Pancreas (tissue), 10 donors: ENCODE results near the gene NT5C. TPM values are rescaled to one million over a fixed set of nuclear protein-coding genes. Genes with fewer than 3 reads are reported as not detected.

Experiments
- ATAC-seq, 4 donors: fragments of 200-7000 bp; cut with Tn5 transposase; one replicate each; pipeline versions ENCODE4 v1.8.0 to v1.9.1; 2020; ENCODE audit warnings: mild to moderate bottlenecking in 4 of 4, moderate library complexity in 4 of 4
- DNase-seq, 6 donors: peaks; one replicate each; pipeline ENCODE4 v3.0.0-alpha.2; 2020
- FAIRE-seq: peaks from 2 replicates; lab custom pipeline; 2012; peaks lifted over from hg19 to GRCh38; lab: Jason Lieb, UNC
- H3K27ac ChIP-seq, 4 donors: fragments of 200-600 bp; sonication (generic); 1 replicate in 3 of 4; 2 replicates in 1 of 4; pipeline versions ENCODE4 v1.5.0 to v1.8.0; 2020
- H3K27me3 ChIP-seq, 4 donors: fragments of 200-600 bp; one replicate each; pipeline ENCODE4 v1.8.0; 2021
- H3K36me3 ChIP-seq, 3 donors: fragments of 200-600 bp; sonication (generic) in 1 of 3; one replicate each; pipeline versions ENCODE4 v1.5.0 to v1.8.0; 2020 to 2021
- H3K4me1 ChIP-seq, 3 donors: fragments of 200-600 bp; one replicate each; pipeline ENCODE4 v1.8.0; 2021
- H3K4me3 ChIP-seq, 4 donors: fragments of 200-600 bp; sonication (generic) in 2 of 4; one replicate each; pipeline versions ENCODE4 v1.5.0 to v1.8.0; 2020 to 2021
- H3K9me3 ChIP-seq, 4 donors: fragments of 200-600 bp; one replicate each; pipeline ENCODE4 v1.8.0; 2021
- WGBS, 2 donors: extraction: QIAGEN DNeasy Blood & Tissue Kit; methylation state at CpG; one replicate each; pipeline ENCODE4 v1.1.7; 2013; 5-methylcytosine and 5-hydroxymethylcytosine counted together
- intact Hi-C, 3 donors: fragments of 100-400 bp; cut with DNase I; formaldehyde crosslinking; loops; one replicate each; pipeline versions ENCODE4 v1.11.1 to v1.14.2; 2022
- polyA plus RNA-seq, 2 donors: library from polyadenylated mRNA; stranded (reverse); fragments of 200-250 nt; gene quantifications; one replicate each; pipeline ENCODE4 v1.2.3, GENCODE V29; 2013
- total RNA-seq, 6 donors: library from RNA; stranded (reverse); fragmentation: NEBNext Ultra II Directional in 4 of 6; extraction: Animal tissue kit (Norgen Biotek cat#: 25700) in 4 of 6; gene quantifications; one replicate each; pipeline versions ENCODE4 v1.2.1 to v1.2.4, GENCODE V29; 2021 to 2023
- TF ChIP-seq, protein P1 (sequence below), 4 donors: fragments of 200-600 bp; sonication (generic) in 3 of 4; IDR thresholded peaks; one replicate each; pipeline versions ENCODE4 v1.5.0 to v1.8.0; 2021; ENCODE audit warnings: antibody characterized with exemption in 4 of 4
- donor health status: healthy with polysubstance abuse.
- donor health status: DM: no; HTN: no; CAD: no; lungs with moderate emphysema.
- donor health status: DM: no; HTN: no; CAD: no.
- donor health status: control.
- donor health status: control.
- donor health status: Bipolar disorder and iron deficiency.
- donor health status: DM: yes; HTN: yes; CAD: no.
- donor health status: DM: no; HTN: no; CAD: no.
- donor health status: DM: no; HTN: no; CAD: no.
- donor health status: DM: yes; HTN: yes; CAD: no.

The NT5C gene
- total and polyA plus RNA-seq, 8 donors, result 14.4 to 76.3 (median 21.8) TPM

DNA sequence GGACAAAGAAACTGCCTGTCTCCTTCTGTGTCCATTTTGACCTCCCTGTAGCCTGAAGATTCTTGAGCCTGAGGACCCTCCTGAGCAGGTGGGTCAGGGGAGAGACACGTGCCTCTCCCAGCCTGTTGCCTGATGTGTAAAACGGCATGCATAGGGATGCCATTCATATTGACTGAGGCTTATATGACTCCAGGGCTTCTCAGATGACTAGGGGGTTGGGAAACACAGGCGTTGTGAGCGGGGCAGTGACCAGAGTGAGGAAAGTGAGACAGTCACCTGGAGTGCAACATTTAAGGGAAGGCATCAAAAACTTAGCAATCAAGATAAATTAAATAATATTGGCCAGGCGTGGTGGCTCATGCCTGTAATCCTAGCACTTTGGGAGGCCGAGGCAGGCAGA, 48.9 kb downstream of the NT5C start:
- Histone ChIP-seq H3K36me3 (no peaks in the 10 kb centered on the region), H3K27me3 (no peaks in the 10 kb centered on the region), H3K9me3 (no peaks in the 10 kb centered on the region), H3K4me3 (no peak overlapping the region), H3K27ac (no peak overlapping the region), H3K4me1 (peaks cover 0 to 12% (median 3%) of the 10 kb centered on the region in 3 donors)
- intact Hi-C loops, result no loop called here
- 52 to 64% methylated on average over 6 of the region's 6 CpGs for whole genome bisulfite sequencing, 2 donors
- ATAC-seq (no peak), FAIRE-seq (no peak), DNase-seq (no peak)
- TF ChIP-seq, protein P1, sequence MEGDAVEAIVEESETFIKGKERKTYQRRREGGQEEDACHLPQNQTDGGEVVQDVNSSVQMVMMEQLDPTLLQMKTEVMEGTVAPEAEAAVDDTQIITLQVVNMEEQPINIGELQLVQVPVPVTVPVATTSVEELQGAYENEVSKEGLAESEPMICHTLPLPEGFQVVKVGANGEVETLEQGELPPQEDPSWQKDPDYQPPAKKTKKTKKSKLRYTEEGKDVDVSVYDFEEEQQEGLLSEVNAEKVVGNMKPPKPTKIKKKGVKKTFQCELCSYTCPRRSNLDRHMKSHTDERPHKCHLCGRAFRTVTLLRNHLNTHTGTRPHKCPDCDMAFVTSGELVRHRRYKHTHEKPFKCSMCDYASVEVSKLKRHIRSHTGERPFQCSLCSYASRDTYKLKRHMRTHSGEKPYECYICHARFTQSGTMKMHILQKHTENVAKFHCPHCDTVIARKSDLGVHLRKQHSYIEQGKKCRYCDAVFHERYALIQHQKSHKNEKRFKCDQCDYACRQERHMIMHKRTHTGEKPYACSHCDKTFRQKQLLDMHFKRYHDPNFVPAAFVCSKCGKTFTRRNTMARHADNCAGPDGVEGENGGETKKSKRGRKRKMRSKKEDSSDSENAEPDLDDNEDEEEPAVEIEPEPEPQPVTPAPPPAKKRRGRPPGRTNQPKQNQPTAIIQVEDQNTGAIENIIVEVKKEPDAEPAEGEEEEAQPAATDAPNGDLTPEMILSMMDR (IDR thresholded peaks at IDR 0.05), result no peak

- intact Hi-C loops, result no loop called here
Observed at GRCh38 chr17:75081611-75082540, 49.7 kb downstream of the NT5C start.

More at GRCh38 chr17:75081611-75082540, 49.7 kb downstream of the NT5C start:
- TF ChIP-seq, protein P1 (IDR thresholded peaks at IDR 0.05), result no peak
- FAIRE-seq (no peak), DNase-seq (no peak), ATAC-seq (no peak)
- Histone ChIP-seq H3K36me3 (no peaks in the 10 kb centered on the region), H3K9me3 (no peaks in the 10 kb centered on the region), H3K27ac (no peak overlapping the region), H3K27me3 (no peaks in the 10 kb centered on the region), H3K4me1 (peaks cover 0 to 16% (median 5%) of the 10 kb centered on the region in 3 donors), H3K4me3 (no peak overlapping the region)
- WGBS, 2 donors, result 71 to 82% methylated on average over 13 of the region's 13 CpGs

Other genes with a start within 250 kb of the NT5C start
- under 1 TPM in 1 of 6 donors, not detected in 5; 0.16 TPM for gene FADS6, start 238.1 kb downstream of the NT5C start, total RNA-seq
- under 1 TPM in 1 of 2 donors, not detected in 1; 0.07 TPM for gene FADS6, start 238.1 kb downstream of the NT5C start, polyA plus RNA-seq
- gene USH1G, start 208.5 kb downstream of the NT5C start, total RNA-seq, result under 1 TPM in 5 of 6 donors, not detected in 1; 0.03 to 0.17 (median 0.09) TPM
- gene USH1G, start 208.5 kb downstream of the NT5C start, polyA plus RNA-seq, result under 1 TPM; 0.08 to 0.09 TPM
- not detected for gene OTOP2, start 207.5 kb downstream of the NT5C start, total RNA-seq
- not detected for gene OTOP2, start 207.5 kb downstream of the NT5C start, polyA plus RNA-seq
- gene OTOP3, start 195.8 kb downstream of the NT5C start, total RNA-seq, result under 1 TPM; 0.15 to 0.65 (median 0.39) TPM
- gene OTOP3, start 195.8 kb downstream of the NT5C start, polyA plus RNA-seq, result under 1 TPM; 0.15 to 0.35 TPM
- gene HID1, start 159.0 kb downstream of the NT5C start, total RNA-seq, result 100 to 1,000 TPM in 5 of 6 donors, 10 to 100 TPM in 1; 76.7 to 145 (median 117) TPM
- gene HID1, start 159.0 kb downstream of the NT5C start, polyA plus RNA-seq, result 100 to 1,000 TPM; 217 to 262 TPM
- gene CDR2L, start 144.1 kb downstream of the NT5C start, total RNA-seq, result 10 to 100 TPM in 1 of 6 donors, 1 to 10 TPM in 5; 2.3 to 11.2 (median 3.4) TPM
- gene CDR2L, start 144.1 kb downstream of the NT5C start, polyA plus RNA-seq, result 1 to 10 TPM; 4.6 to 5.7 TPM
- 10 to 100 TPM; 11.7 to 22.2 (median 14.1) TPM for gene MRPL58, start 119.1 kb downstream of the NT5C start, total RNA-seq
- 10 to 100 TPM; 20.9 to 23.6 TPM for gene MRPL58, start 119.1 kb downstream of the NT5C start, polyA plus RNA-seq
- gene ATP5PD, start 84.8 kb downstream of the NT5C start, total RNA-seq, result 100 to 1,000 TPM in 4 of 6 donors, 10 to 100 TPM in 2; 81.6 to 121 (median 105) TPM
- gene ATP5PD, start 84.8 kb downstream of the NT5C start, polyA plus RNA-seq, result 100 to 1,000 TPM; 215 to 229 TPM
- gene KCTD2, start 84.5 kb downstream of the NT5C start, total RNA-seq, result 10 to 100 TPM in 1 of 6 donors, 1 to 10 TPM in 5; 6.3 to 13.2 (median 8.5) TPM
- 10 to 100 TPM; 13.0 to 14.6 TPM for gene KCTD2, start 84.5 kb downstream of the NT5C start, polyA plus RNA-seq
- 1 to 10 TPM; 2.2 to 5.2 (median 4.0) TPM for gene SLC16A5, start 43.8 kb downstream of the NT5C start, total RNA-seq
- 1 to 10 TPM; 7.8 to 8.8 TPM for gene SLC16A5, start 43.8 kb downstream of the NT5C start, polyA plus RNA-seq
- 1 to 10 TPM; 2.3 to 7.4 (median 3.4) TPM for gene ARMC7, start 21.8 kb downstream of the NT5C start, total RNA-seq
- 1 to 10 TPM; 5.7 to 6.3 TPM for gene ARMC7, start 21.8 kb downstream of the NT5C start, polyA plus RNA-seq
- gene JPT1, start 22.8 kb upstream of the NT5C start, total RNA-seq, result 10 to 100 TPM in 3 of 6 donors, 1 to 10 TPM in 3; 7.5 to 32.9 (median 11.9) TPM
- 10 to 100 TPM; 21.8 to 33.1 TPM for gene JPT1, start 22.8 kb upstream of the NT5C start, polyA plus RNA-seq
- gene SUMO2, start 51.2 kb upstream of the NT5C start, total RNA-seq, result 100 to 1,000 TPM; 102 to 178 (median 141) TPM
- gene SUMO2, start 51.2 kb upstream of the NT5C start, polyA plus RNA-seq, result 10 to 100 TPM; 38.1 to 62.6 TPM
- gene NUP85, start 73.9 kb upstream of the NT5C start, total RNA-seq, result 10 to 100 TPM; 21.0 to 33.1 (median 23.0) TPM
- 100 to 1,000 TPM in 1 of 2 donors, 10 to 100 TPM in 1; 45.7 to 105 TPM for gene NUP85, start 73.9 kb upstream of the NT5C start, polyA plus RNA-seq
- gene GGA3, start 129.9 kb upstream of the NT5C start, total RNA-seq, result 10 to 100 TPM; 13.9 to 31.1 (median 20.2) TPM
- 10 to 100 TPM; 25.9 to 39.7 TPM for gene GGA3, start 129.9 kb upstream of the NT5C start, polyA plus RNA-seq
- 10 to 100 TPM; 11.3 to 24.1 (median 19.2) TPM for gene MRPS7, start 130.1 kb upstream of the NT5C start, total RNA-seq
- 10 to 100 TPM; 23.3 to 34.0 TPM for gene MRPS7, start 130.1 kb upstream of the NT5C start, polyA plus RNA-seq
- 10 to 100 TPM; 11.7 to 15.4 (median 14.7) TPM for gene MIF4GD, start 139.5 kb upstream of the NT5C start, total RNA-seq
- gene MIF4GD, start 139.5 kb upstream of the NT5C start, polyA plus RNA-seq, result 10 to 100 TPM; 10.6 to 17.6 TPM
- gene SLC25A19, start 157.7 kb upstream of the NT5C start, total RNA-seq, result 10 to 100 TPM in 1 of 6 donors, 1 to 10 TPM in 5; 4.4 to 10.8 (median 6.7) TPM
- 1 to 10 TPM; 8.5 to 9.3 TPM for gene SLC25A19, start 157.7 kb upstream of the NT5C start, polyA plus RNA-seq